ENCODE results near the gene HMMR.
A peak's percentile ranks its signal among the peaks of the same experiment; 100 is the strongest.
"Not testable (repeated sequence)": the region's sequence is repeated elsewhere in the genome, so short reads cannot be mapped to it uniquely, and the experiment has no call there.

HMMR gene, protein sequence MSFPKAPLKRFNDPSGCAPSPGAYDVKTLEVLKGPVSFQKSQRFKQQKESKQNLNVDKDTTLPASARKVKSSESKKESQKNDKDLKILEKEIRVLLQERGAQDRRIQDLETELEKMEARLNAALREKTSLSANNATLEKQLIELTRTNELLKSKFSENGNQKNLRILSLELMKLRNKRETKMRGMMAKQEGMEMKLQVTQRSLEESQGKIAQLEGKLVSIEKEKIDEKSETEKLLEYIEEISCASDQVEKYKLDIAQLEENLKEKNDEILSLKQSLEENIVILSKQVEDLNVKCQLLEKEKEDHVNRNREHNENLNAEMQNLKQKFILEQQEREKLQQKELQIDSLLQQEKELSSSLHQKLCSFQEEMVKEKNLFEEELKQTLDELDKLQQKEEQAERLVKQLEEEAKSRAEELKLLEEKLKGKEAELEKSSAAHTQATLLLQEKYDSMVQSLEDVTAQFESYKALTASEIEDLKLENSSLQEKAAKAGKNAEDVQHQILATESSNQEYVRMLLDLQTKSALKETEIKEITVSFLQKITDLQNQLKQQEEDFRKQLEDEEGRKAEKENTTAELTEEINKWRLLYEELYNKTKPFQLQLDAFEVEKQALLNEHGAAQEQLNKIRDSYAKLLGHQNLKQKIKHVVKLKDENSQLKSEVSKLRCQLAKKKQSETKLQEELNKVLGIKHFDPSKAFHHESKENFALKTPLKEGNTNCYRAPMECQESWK

DNA sequence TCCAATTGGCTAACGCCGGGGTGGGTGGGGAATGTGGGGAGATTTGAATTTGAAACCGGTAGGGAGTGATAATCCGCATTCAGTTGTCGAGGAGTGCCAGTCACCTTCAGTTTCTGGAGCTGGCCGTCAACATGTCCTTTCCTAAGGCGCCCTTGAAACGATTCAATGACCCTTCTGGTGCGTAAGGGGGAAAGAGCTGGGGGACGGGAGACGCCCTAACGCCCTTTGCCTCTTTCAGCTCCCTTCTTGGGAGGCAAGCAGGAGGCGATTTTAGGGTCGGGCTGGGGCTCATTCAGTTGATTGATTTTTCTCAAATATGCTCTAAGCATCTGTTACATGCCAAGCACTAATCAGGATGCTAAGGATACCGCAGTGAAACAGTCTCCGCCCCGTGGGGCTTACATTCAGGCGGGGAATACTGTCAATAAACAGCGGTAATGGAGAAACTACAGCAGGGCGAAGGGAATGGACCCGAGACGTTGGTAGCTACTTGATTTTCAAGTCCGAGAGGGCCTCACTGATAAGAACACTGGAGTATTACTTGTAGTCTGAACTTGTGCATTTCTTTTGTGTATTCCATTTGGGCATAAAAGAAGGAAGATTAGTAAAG lies at the start of gene HMMR:
HMMR (plus strand) TSS at position 71 of the 610 bp plus-strand sequence; CDS start at position 132, 61 bp downstream.
- no peak for DNase-seq (ENCODE audit: low read depth in 2 of 2)

GRCh38 chr5:163415673-163416072 lies 44.8 kb upstream of the HMMR start:
- not testable (repeated sequence) for DNase-seq (ENCODE audit: low read depth in 2 of 2)

GRCh38 chr5:163424836-163425235 lies 35.6 kb upstream of the HMMR start:
- DNase-seq (ENCODE audit: low read depth in 2 of 2): no peak

GRCh38 chr5:163426128-163426527 lies 34.3 kb upstream of the HMMR start:
- DNase-seq (ENCODE audit: low read depth in 2 of 2): not testable (repeated sequence)

- no peak for DNase-seq (ENCODE audit: low read depth in 2 of 2)
Observed at GRCh38 chr5:163432544-163432943, 27.9 kb upstream of the HMMR start.

GRCh38 chr5:163433271-163433670 lies 27.2 kb upstream of the HMMR start:
- DNase-seq (ENCODE audit: low read depth in 2 of 2): no peak

GRCh38 chr5:163434401-163434866 lies 26.0 kb upstream of the HMMR start:
- DNase-seq (ENCODE audit: low read depth in 2 of 2): no peak

DNA sequence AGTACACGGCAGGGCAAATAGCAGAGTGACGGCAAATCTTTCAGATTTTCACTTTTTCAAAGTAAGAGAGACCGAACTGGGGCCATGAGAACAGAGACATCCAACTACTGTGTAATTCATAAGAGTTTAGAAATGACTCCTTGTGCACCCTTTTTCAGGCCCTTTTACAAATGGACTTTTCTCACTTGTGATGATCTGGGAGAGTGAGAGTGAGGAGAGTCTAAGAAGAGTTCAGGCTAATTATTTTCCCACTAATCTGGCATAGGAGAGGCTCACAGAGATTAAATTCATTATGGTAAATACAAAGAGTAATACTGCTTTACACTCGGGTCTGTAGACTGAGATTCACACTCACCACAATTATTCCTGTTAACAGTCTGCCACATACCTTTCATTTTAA lies 23.9 kb upstream of the HMMR start:
- DNase-seq (ENCODE audit: low read depth in 2 of 2): no peak

GRCh38 chr5:163437011-163437308 lies 23.5 kb upstream of the HMMR start:
- no peak for DNase-seq (ENCODE audit: low read depth in 2 of 2)

- peak; percentile 77 to 85 for DNase-seq (ENCODE audit: low read depth in 2 of 2)
Observed at GRCh38 chr5:163437309-163438182, 22.9 kb upstream of the HMMR start, which contains the start of gene CCNG1. Gene CCNG1, plus strand, starts transcription at chr5:163437595. Its CDS starts 1,662 bp downstream, at chr5:163439257.

DNA sequence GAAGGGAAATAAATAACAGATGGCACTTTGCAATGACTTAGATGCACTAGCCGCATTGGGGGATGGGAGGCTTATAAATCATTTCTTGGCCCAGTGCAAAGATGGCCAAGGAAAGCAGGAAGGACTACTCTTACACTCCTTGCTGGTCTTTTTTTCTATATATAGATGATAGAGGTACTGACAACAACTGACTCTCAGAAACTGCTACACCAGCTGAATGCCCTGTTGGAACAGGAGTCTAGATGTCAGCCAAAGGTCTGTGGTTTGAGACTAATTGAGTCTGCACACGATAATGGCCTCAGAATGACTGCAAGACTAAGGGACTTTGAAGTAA lies 21.4 kb upstream of the HMMR start:
- DNase-seq (ENCODE audit: low read depth in 2 of 2): no peak

DNA sequence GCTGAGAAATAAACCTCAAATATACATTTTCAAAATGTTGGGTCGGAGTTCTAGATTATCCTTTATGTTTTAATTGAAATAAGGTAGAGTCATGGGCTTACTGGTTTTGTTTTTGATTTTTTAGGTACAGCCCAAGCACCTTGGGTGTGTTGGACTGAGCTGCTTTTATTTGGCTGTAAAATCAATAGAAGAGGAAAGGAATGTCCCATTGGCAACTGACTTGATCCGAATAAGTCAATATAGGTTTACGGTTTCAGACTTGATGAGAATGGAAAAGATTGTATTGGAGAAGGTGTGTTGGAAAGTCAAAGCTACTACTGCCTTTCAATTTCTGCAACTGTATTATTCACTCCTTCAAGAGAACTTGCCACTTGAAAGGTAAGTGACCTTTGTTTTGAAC lies 19.5 kb upstream of the HMMR start:
- DNase-seq (ENCODE audit: low read depth in 2 of 2): no peak

DNA sequence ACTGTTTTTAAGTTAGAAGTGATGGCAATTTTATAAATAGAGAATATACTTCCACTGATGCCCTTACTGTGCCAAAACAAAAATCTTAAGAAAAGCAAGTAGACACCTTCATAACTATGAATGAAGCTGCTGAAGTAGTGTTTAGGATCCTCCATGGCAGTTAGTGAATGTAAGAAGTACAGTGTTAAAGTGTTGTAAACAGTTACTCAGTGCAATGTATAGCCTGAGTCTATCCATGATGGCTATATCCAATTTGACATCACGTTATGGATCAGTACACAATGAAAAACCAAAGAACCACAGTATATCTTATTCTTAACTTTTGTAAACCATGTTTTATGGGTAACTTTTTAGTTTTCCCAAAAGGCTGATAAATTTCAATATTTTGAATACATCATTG lies 15.9 kb upstream of the HMMR start:
- no peak for DNase-seq (ENCODE audit: low read depth in 2 of 2)

- no peak for DNase-seq (ENCODE audit: low read depth in 2 of 2)
Observed at GRCh38 chr5:163445345-163445744, 15.1 kb upstream of the HMMR start.

DNA sequence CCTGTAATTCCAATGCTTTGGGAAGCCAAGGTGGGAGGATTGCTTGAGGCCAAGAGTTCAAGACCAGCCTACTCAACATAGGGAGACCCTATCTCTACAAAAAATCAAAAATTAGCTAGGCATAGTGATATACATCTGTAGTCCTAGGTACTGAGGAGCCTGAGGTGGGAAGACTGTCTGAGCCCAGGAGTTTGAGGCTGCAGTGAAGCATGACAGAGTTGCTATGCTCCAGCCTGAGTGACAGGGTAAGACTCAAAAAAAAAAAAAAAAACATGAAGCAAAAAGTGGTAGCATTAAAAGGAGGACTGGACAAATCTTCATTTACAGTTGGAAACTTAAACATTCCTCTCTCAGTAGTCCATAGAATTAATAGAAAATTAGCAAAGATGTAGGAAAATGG lies 13.2 kb upstream of the HMMR start:
- no peak for DNase-seq (ENCODE audit: low read depth in 2 of 2)

- DNase-seq (ENCODE audit: low read depth in 2 of 2): no peak
Observed at GRCh38 chr5:163447875-163448274, 12.6 kb upstream of the HMMR start.

DNA sequence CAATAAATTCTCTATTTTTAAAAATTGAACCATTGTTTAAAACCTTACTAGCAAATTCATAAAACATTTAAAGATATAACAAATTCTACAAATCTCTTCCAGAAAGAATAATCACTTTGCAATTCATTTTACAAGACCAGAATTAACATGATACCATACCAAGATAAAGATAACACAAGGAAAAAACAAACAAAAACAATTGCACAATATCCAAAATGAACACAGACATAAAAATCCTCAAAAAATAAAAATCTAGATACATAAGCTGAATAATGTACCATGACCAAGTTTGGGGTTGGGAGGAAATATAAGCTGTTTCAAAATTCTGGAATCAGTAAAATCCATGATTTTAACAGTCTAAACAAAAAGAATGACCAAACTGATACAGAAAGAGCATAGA lies 11.9 kb upstream of the HMMR start:
- no peak for DNase-seq (ENCODE audit: low read depth in 2 of 2)

- no peak for DNase-seq (ENCODE audit: low read depth in 2 of 2)
Observed at GRCh38 chr5:163451489-163451888, 8.9 kb upstream of the HMMR start.

DNA sequence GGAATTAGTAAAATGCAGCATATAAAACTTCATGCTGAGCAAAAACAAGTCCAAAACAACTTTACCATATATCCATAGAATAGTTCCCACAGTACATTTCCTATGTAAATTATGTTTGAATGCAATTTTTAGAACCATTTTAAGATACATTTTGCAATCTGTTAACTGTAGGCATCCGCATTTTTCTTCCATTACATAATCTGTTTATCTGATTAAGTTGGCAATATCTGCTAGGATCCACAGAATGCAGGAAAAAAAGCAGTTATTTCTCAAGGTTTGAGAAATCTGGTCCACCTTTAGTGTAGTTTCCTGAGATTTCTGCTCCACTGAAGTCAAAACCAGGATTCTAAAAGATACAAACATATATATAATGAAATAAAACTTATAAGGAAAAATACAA lies 6.7 kb upstream of the HMMR start:
- DNase-seq (ENCODE audit: low read depth in 2 of 2): no peak

- DNase-seq (ENCODE audit: low read depth in 2 of 2): not testable (repeated sequence)
Observed at GRCh38 chr5:163455406-163455805, 5.0 kb upstream of the HMMR start.

GRCh38 chr5:163456029-163456589 lies 4.3 kb upstream of the HMMR start:
- no peak for DNase-seq (ENCODE audit: low read depth in 2 of 2)

DNA sequence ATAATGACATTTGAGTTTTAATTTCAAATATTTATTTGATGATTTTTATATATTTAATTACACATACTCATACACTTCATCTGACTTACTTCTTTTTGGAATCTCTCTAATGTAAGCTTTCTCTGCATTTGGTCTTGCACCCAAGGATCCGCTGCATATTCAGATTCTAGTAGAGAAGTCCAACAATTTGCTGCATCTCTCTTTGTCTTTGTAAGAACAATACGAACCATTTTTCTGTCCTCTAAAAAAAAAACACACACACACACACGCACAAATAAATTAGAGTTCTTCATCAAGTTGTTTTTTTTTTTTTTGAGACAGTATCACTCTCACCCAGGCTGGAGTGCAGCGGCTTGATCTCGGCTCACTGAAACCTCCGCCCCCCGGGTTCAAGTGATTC lies 3.6 kb upstream of the HMMR start:
- no peak for DNase-seq (ENCODE audit: low read depth in 2 of 2)
